H1 (cell line): Measurements from ENCODE around the gene SERP1. TPM values are rescaled to one million over a fixed set of nuclear protein-coding genes. Genes with fewer than 3 reads are reported as not detected.
A peak's percentile ranks its signal among the peaks of the same experiment; 100 is the strongest.

Experiments
- CTCF ChIA-PET: fragments of 300-600 bp; sonication (Branson Sonifier 250); formaldehyde crosslinking; loops from one replicate; lab custom pipeline; 2021; ENCODE audit not compliant: partially characterized antibody; lab: Charles Lee
- POLR2A ChIA-PET: fragments of 300-600 bp; sonication (Branson Sonifier 250); formaldehyde crosslinking; loops from one replicate; lab custom pipeline; 2021; ENCODE audit warnings: inconsistent platforms; ENCODE audit not compliant: partially characterized antibody; lab: Charles Lee
- DNase-seq, 2 experiments: peaks; one replicate each; pipeline versions ENCODE4 v3.0.0 to v3.0.0-alpha.2; 2010 to 2022; ENCODE audit warnings: low spot score in 2 of 2, low read depth in 1 of 2, mixed read lengths in 1 of 2
- FAIRE-seq: peaks from 2 replicates; lab custom pipeline; 2011; peaks lifted over from hg19 to GRCh38; lab: Jason Lieb, UNC
- H2AFZ ChIP-seq: 2 replicates; pipeline ENCODE4 v1.8.1; 2012; ENCODE audit warnings: low read length, inconsistent platforms
- H2AK5ac ChIP-seq: 2 replicates; pipeline ENCODE4 v1.6.1; 2013; ENCODE audit warnings: low read depth, low read length
- H2BK120ac ChIP-seq: replicated peaks from 2 replicates; pipeline ENCODE3; 2013; ENCODE audit warnings: low read depth, low read length, inconsistent platforms
- H2BK12ac ChIP-seq: 2 replicates; pipeline ENCODE4 v1.6.1; 2013; ENCODE audit warnings: low read depth, low read length
- H2BK15ac ChIP-seq: 2 replicates; pipeline ENCODE4 v1.6.1; 2013; ENCODE audit warnings: low read length
- H2BK20ac ChIP-seq: 2 replicates; pipeline ENCODE4 v1.6.1; 2013; ENCODE audit warnings: low read length
- H2BK5ac ChIP-seq: 2 replicates; pipeline ENCODE4 v1.6.1; 2013; ENCODE audit warnings: low read depth, low read length
- H3K14ac ChIP-seq: 2 replicates; pipeline ENCODE4 v1.6.1; 2013; ENCODE audit warnings: inconsistent platforms; ENCODE audit not compliant: insufficient read length
- H3K18ac ChIP-seq: 2 replicates; pipeline ENCODE4 v1.6.1; 2013; ENCODE audit warnings: low read length; ENCODE audit errors: extremely low read depth
- H3K23ac ChIP-seq: 2 replicates; pipeline ENCODE4 v1.6.1; 2013; ENCODE audit warnings: inconsistent platforms; ENCODE audit not compliant: insufficient read length
- H3K23me2 ChIP-seq: 2 replicates; pipeline ENCODE4 v1.6.1; 2013; ENCODE audit warnings: low read depth, low read length
- H3K27ac ChIP-seq: 2 replicates; pipeline ENCODE4 v1.6.1; 2011; ENCODE audit warnings: low read depth, low read length, inconsistent platforms
- H3K27me3 ChIP-seq, 4 experiments: replicated peaks in 1 of 4; 1 replicate in 1 of 4; 2 replicates in 3 of 4; pipeline versions ENCODE4 v1.6.1 to v1.8.1; 2011 to 2013; ENCODE audit warnings: low read length in 3 of 4, mild to moderate bottlenecking in 3 of 4, inconsistent platforms in 2 of 4, mixed read lengths in 2 of 4, moderate library complexity in 1 of 4; ENCODE audit not compliant: control insufficient read depth in 3 of 4, insufficient read depth in 3 of 4; ENCODE audit errors: extremely low read depth in 1 of 4
- H3K36me3 ChIP-seq, 4 experiments: 2 replicates each; pipeline versions ENCODE4 v1.6.1 to v1.8.1; 2011 to 2013; ENCODE audit warnings: mild to moderate bottlenecking in 4 of 4, low read length in 3 of 4, moderate library complexity in 2 of 4, control low read depth in 1 of 4, inconsistent platforms in 1 of 4; ENCODE audit not compliant: insufficient read depth in 4 of 4, control insufficient read depth in 2 of 4
- H3K4ac ChIP-seq: replicated peaks from 2 replicates; pipeline ENCODE3; 2013; ENCODE audit warnings: low read length, low read depth, mixed read lengths, inconsistent platforms; ENCODE audit not compliant: insufficient read length
- H3K4me1 ChIP-seq, 4 experiments: replicated peaks in 1 of 4; 1 replicate in 1 of 4; 2 replicates in 3 of 4; pipeline versions ENCODE4 v1.6.1 to v1.8.1; 2011 to 2013; ENCODE audit warnings: low read length in 3 of 4, inconsistent platforms in 2 of 4, mixed read lengths in 1 of 4; ENCODE audit not compliant: insufficient read depth in 4 of 4, control insufficient read depth in 3 of 4
- H3K4me2 ChIP-seq, 2 experiments: 2 replicates each; pipeline versions ENCODE4 v1.6.1 to v1.8.1; 2011 to 2013; ENCODE audit warnings: low read depth in 2 of 2, low read length in 2 of 2, control low read depth in 1 of 2, inconsistent platforms in 1 of 2, mild to moderate bottlenecking in 1 of 2; ENCODE audit not compliant: insufficient read depth in 1 of 2
- H3K4me3 ChIP-seq, 4 experiments: fragments of 200-600, 300-600 bp in 1 of 4; sonication (generic), shearing (Covaris generic), sonication (Bioruptor Twin) in 1 of 4; 2 replicates each; pipeline versions ENCODE4 v1.5.1 to v1.8.1; 2011 to 2016; ENCODE audit warnings: low read length in 4 of 4, low read depth in 3 of 4, control low read depth in 2 of 4, inconsistent platforms in 2 of 4, mild to moderate bottlenecking in 2 of 4, mixed read lengths in 1 of 4, moderate library complexity in 1 of 4; ENCODE audit not compliant: insufficient read depth in 2 of 4; ENCODE audit errors: extremely low read depth in 1 of 4
- H3K56ac ChIP-seq: replicated peaks from 2 replicates; pipeline ENCODE3; 2013; ENCODE audit warnings: low read depth, mild to moderate bottlenecking, mixed read lengths, low read length, inconsistent platforms; ENCODE audit not compliant: insufficient read length
- H3K79me1 ChIP-seq: 2 replicates; pipeline ENCODE4 v1.6.1; 2013; ENCODE audit warnings: low read depth, low read length, control low read depth
- H3K79me2 ChIP-seq, 2 experiments: 2 replicates each; pipeline versions ENCODE4 v1.6.1 to v1.8.1; 2012 to 2013; ENCODE audit warnings: low read length in 2 of 2, mild to moderate bottlenecking in 2 of 2, inconsistent platforms in 1 of 2; ENCODE audit not compliant: insufficient read depth in 2 of 2, control insufficient read depth in 1 of 2
- H3K9ac ChIP-seq, 4 experiments: replicated peaks in 1 of 4; 1 replicate in 1 of 4; 2 replicates in 3 of 4; pipeline versions ENCODE4 v1.6.1 to v1.8.1; 2011 to 2013; ENCODE audit warnings: low read depth in 3 of 4, low read length in 3 of 4, control low read depth in 2 of 4, mild to moderate bottlenecking in 2 of 4, moderate library complexity in 2 of 4, inconsistent platforms in 1 of 4; ENCODE audit errors: extremely low read depth in 1 of 4
- H3K9me3 ChIP-seq, 2 experiments: 2 replicates each; pipeline versions ENCODE4 v1.6.1 to v1.8.1; 2012 to 2013; ENCODE audit warnings: mild to moderate bottlenecking in 2 of 2, moderate library complexity in 2 of 2, control low read depth in 1 of 2, inconsistent platforms in 1 of 2, low read depth in 1 of 2, low read length in 1 of 2, mixed read lengths in 1 of 2; ENCODE audit not compliant: insufficient read depth in 2 of 2
- H4K20me1 ChIP-seq, 2 experiments: replicated peaks in 1 of 2; 2 replicates each; pipeline versions ENCODE3 to v1.8.1; 2011 to 2013; ENCODE audit warnings: inconsistent platforms in 2 of 2, low read length in 2 of 2, mild to moderate bottlenecking in 1 of 2; ENCODE audit not compliant: insufficient read depth in 2 of 2, control insufficient read depth in 1 of 2
- H4K5ac ChIP-seq: 2 replicates; pipeline ENCODE4 v1.6.1; 2013; ENCODE audit warnings: low read length, low read depth, mixed read lengths, inconsistent platforms; ENCODE audit not compliant: insufficient read length
- H4K8ac ChIP-seq: 2 replicates; pipeline ENCODE4 v1.8.0; 2013; ENCODE audit warnings: mild to moderate bottlenecking, moderate library complexity, low read length, inconsistent platforms; ENCODE audit not compliant: insufficient read depth; ENCODE audit errors: extremely low read depth
- H4K91ac ChIP-seq: replicated peaks from 2 replicates; pipeline ENCODE3; 2013; ENCODE audit warnings: low read length, mixed read lengths, inconsistent platforms; ENCODE audit not compliant: insufficient read length
- ASH2L ChIP-seq: fragments of 200-600, 300-600 bp; sonication (generic); IDR thresholded peaks from one replicate; pipeline ENCODE4 v1.7.1; 2017; ENCODE audit warnings: low read length
- ATF3 ChIP-seq: IDR thresholded peaks from 2 replicates; pipeline ENCODE4 v1.6.1; 2011; ENCODE audit warnings: low read depth, mild to moderate bottlenecking, low read length; ENCODE audit not compliant: insufficient read depth
- CHD2 ChIP-seq: IDR thresholded peaks from 2 replicates; pipeline ENCODE4 v1.6.1; 2012; ENCODE audit warnings: low read length, improper control_type of control experiment
- CTBP2 ChIP-seq: IDR thresholded peaks from 2 replicates; pipeline ENCODE4 v1.7.0; 2011; ENCODE audit warnings: borderline replicate concordance, mild to moderate bottlenecking, moderate library complexity, mixed read lengths, low read length; ENCODE audit not compliant: insufficient read depth, insufficient read length
- EP300 ChIP-seq, 2 experiments: IDR thresholded peaks; 1 replicate in 1 of 2; 2 replicates in 1 of 2; pipeline ENCODE4 v1.6.1; 2011 to 2012; ENCODE audit warnings: low read depth in 2 of 2, low read length in 2 of 2, mild to moderate bottlenecking in 2 of 2, borderline replicate concordance in 1 of 2, inconsistent platforms in 1 of 2, moderate library complexity in 1 of 2
- GABPA ChIP-seq: IDR thresholded peaks from 2 replicates; pipeline ENCODE4 v1.6.1; 2011; ENCODE audit warnings: mild to moderate bottlenecking, low read length, moderate library complexity, borderline replicate concordance; ENCODE audit not compliant: insufficient read depth
- JUN ChIP-seq: IDR thresholded peaks from 2 replicates; pipeline ENCODE4 v1.6.1; 2011; ENCODE audit warnings: low read depth, mild to moderate bottlenecking, improper control_type of control experiment, low read length
- MAFK ChIP-seq: IDR thresholded peaks from 2 replicates; pipeline ENCODE4 v1.6.1; 2012; ENCODE audit warnings: low read depth, mild to moderate bottlenecking, improper control_type of control experiment, low read length
- PHF8 ChIP-seq: fragments of 200-600 bp; sonication (generic); conservative IDR thresholded peaks from 2 replicates; pipeline ENCODE4 v1.7.1; 2012; ENCODE audit warnings: low read depth, mild to moderate bottlenecking, inconsistent platforms, low read length, moderate library complexity
- TBP ChIP-seq: IDR thresholded peaks from 2 replicates; pipeline ENCODE4 v1.6.1; 2011; ENCODE audit warnings: low read depth, low read length, improper control_type of control experiment
- YY1 ChIP-seq: IDR thresholded peaks from 2 replicates; pipeline ENCODE4 v1.6.1; 2011; ENCODE audit warnings: low read depth, mild to moderate bottlenecking, low read length
- WGBS, 2 experiments: shearing (Covaris generic) in 1 of 2; methylation state at CpG; one replicate each; pipeline versions ENCODE4 v1.1.6 to v1.1.7; 2013 to 2015; ENCODE audit warnings: low lambda C conversion rate in 2 of 2, mixed read lengths in 2 of 2, inconsistent platforms in 1 of 2, low coverage in 1 of 2, missing lambda C conversion rate in 1 of 2; ENCODE audit not compliant: insufficient replicate concordance in 2 of 2, insufficient coverage in 1 of 2, insufficient read length in 1 of 2; ENCODE audit errors: extremely low coverage in 1 of 2, missing lambda C conversion rate in 1 of 2; 5-methylcytosine and 5-hydroxymethylcytosine counted together
- polyA plus RNA-seq, 7 experiments: library from polyadenylated mRNA; depleted of rRNA in 3 of 7; stranded (reverse) in 5 of 7; unstranded in 2 of 7; fragments of >200 nt in 5 of 7; fragments of 200-250 nt in 2 of 7; gene quantifications; 1 replicate in 5 of 7; 2 replicates in 1 of 7; 4 replicates in 1 of 7; pipeline versions ENCODE4 v1.2.1 to v1.2.3, GENCODE V29; 2011 to 2013; ENCODE audit warnings: missing spikeins in 2 of 7, mixed read lengths in 2 of 7
- total RNA-seq: library from RNA; stranded (reverse); fragmentation: NEBNext Ultra II Directional; extraction: Animal tissue kit (Norgen Biotek cat#: 25700); gene quantifications from 2 replicates; pipeline ENCODE4 v1.2.1, GENCODE V29; 2021

The SERP1 gene
- total and polyA plus RNA-seq, 2 of the 8 experiments (the other 6 are each of a cell fraction or from before 2014, with no cell fraction given) = 90.3 to 98.2 TPM

GRCh38 chr3:150527464-150528255 is 18.6 kb downstream of the SERP1 start:
- H3K27me3 ChIP-seq = no peaks in the 10 kb centered on the region
- H2BK15ac ChIP-seq = no peak overlapping the region
- no peak overlapping the region for H4K5ac ChIP-seq
- H3K4me3 ChIP-seq = peak overlapping the region in 1 of 4 experiments; percentile 19; a peak in 1 of 8 replicates
- no peak overlapping the region for H2AK5ac ChIP-seq
- H2BK12ac ChIP-seq = no peak overlapping the region
- no peak overlapping the region for H3K14ac ChIP-seq
- no peaks in the 10 kb centered on the region for H3K9me3 ChIP-seq
- H4K8ac ChIP-seq = no peak overlapping the region; the same call in 1 of the 2 replicates
- H4K20me1 ChIP-seq = no peaks in the 10 kb centered on the region
- H3K36me3 ChIP-seq = no peaks in the 10 kb centered on the region
- H3K23ac ChIP-seq = no peak overlapping the region
- H3K56ac ChIP-seq = no peak overlapping the region
- no peak overlapping the region; the same call in 1 of the 2 replicates for H2BK5ac ChIP-seq
- POLR2A ChIA-PET = interaction anchor here (1.1 to 1.5 kb wide), 3 partner anchors 11 to 19 kb away, joined by 3 to 4 read pairs (median 4); partner anchors contain the start of genes EIF2A and SERP1
- CTCF ChIA-PET = interaction anchor here (0.9 to 2.3 kb wide), 9 partner anchors 9 to 560 kb away, joined by 3 to 9 read pairs (median 4); no protein-coding TSS in a partner anchor
- DNase-seq (no peak), FAIRE-seq (peak; percentile 39)
- H3K79me2 ChIP-seq = no peaks in the 10 kb centered on the region
- H2BK120ac ChIP-seq = peak overlapping the region; percentile 55
- no peak overlapping the region for H3K18ac ChIP-seq
- no peak overlapping the region for H3K27ac ChIP-seq
- peaks cover 1% of the 10 kb centered on the region; the same call in 1 of the 2 replicates for H3K23me2 ChIP-seq
- H2BK20ac ChIP-seq = 0 out of 2 replicates have a peak overlapping the region, but pooled peaks have one; percentile 43
- 67% methylated on average over 10 of the region's 10 CpGs; no CpG with 5 or more reads in 1 of the 2 experiments for WGBS, 2 experiments
- no peak overlapping the region for H3K9ac ChIP-seq
- H2AFZ ChIP-seq = no peak overlapping the region
- peak overlapping the region; percentile 5 to 21; a peak in 2 of 4 replicates for H3K4me2 ChIP-seq
- H4K91ac ChIP-seq = peak overlapping the region; percentile 42
- H3K4me1 ChIP-seq = peaks cover 0 to 4% (median 0%) of the 10 kb centered on the region in 4 experiments; a peak in 3 of 7 replicates
- no peak overlapping the region for H3K4ac ChIP-seq
- no peaks in the 10 kb centered on the region for H3K79me1 ChIP-seq
- TF ChIP-seq JUN (no peak), CTBP2 (no peak), PHF8 (no peak), ATF3 (no peak), YY1 (no peak), TBP (no peak), GABPA (no peak), CHD2 (no peak), ASH2L (no peak), EP300 (IDR thresholded peaks at IDR 0.05; ENCODE audit: borderline replicate concordance in 1 of 2, low read depth in 2 of 2, low read length in 2 of 2) (no peak), MAFK (no peak)
